Mesenchymal stem cell (in vitro differentiated cells and primary cell): ENCODE data around the gene TST.

Experiments
- DNase-seq: peaks from one replicate; pipeline ENCODE4 v3.0.0-alpha.2; 2013
- H2AFZ ChIP-seq: one replicate; pipeline ENCODE4 v1.6.1; 2013; ENCODE audit warnings: low read depth, mild to moderate bottlenecking, control low read depth, inconsistent platforms, low read length, moderate library complexity
- H2AK5ac ChIP-seq: 2 replicates; pipeline ENCODE4 v1.6.1; 2013; ENCODE audit warnings: low read length, moderate library complexity, mild to moderate bottlenecking, inconsistent platforms; ENCODE audit not compliant: severe bottlenecking
- H2BK120ac ChIP-seq: one replicate; pipeline ENCODE4 v1.6.1; 2013; ENCODE audit warnings: low read depth, mild to moderate bottlenecking, inconsistent platforms, low read length, moderate library complexity
- H2BK12ac ChIP-seq, 2 experiments: one replicate each; pipeline ENCODE4 v1.6.1; 2013; ENCODE audit warnings: inconsistent platforms in 2 of 2, low read length in 2 of 2, mild to moderate bottlenecking in 2 of 2, moderate library complexity in 2 of 2, control low read depth in 1 of 2
- H2BK15ac ChIP-seq: one replicate; pipeline ENCODE4 v1.6.1; 2013; ENCODE audit warnings: mild to moderate bottlenecking, low read depth, inconsistent platforms; ENCODE audit not compliant: poor library complexity, severe bottlenecking
- H2BK5ac ChIP-seq: 2 replicates; pipeline ENCODE4 v1.6.1; 2013; ENCODE audit warnings: low read depth, mild to moderate bottlenecking, low read length, control low read depth, inconsistent platforms; ENCODE audit not compliant: poor library complexity, severe bottlenecking
- H3K14ac ChIP-seq, 2 experiments: one replicate each; pipeline ENCODE4 v1.6.1; 2013; ENCODE audit warnings: inconsistent platforms in 2 of 2, low read length in 2 of 2, control low read depth in 1 of 2, mild to moderate bottlenecking in 1 of 2, moderate library complexity in 1 of 2
- H3K18ac ChIP-seq, 2 experiments: one replicate each; pipeline ENCODE4 v1.6.1; 2013; ENCODE audit warnings: inconsistent platforms in 2 of 2, low read length in 2 of 2, control low read depth in 1 of 2, low read depth in 1 of 2, mild to moderate bottlenecking in 1 of 2
- H3K23ac ChIP-seq, 2 experiments: one replicate each; pipeline ENCODE4 v1.6.1; 2013; ENCODE audit warnings: inconsistent platforms in 2 of 2, low read length in 2 of 2, mild to moderate bottlenecking in 2 of 2, moderate library complexity in 2 of 2, control low read depth in 1 of 2
- H3K27ac ChIP-seq: 2 replicates; pipeline ENCODE4 v1.5.1; 2013; ENCODE audit warnings: mild to moderate bottlenecking, moderate library complexity, low read length, control low read depth, inconsistent platforms; ENCODE audit not compliant: poor library complexity, severe bottlenecking
- H3K27me3 ChIP-seq, 2 experiments: 2 replicates each; pipeline versions ENCODE4 v1.6.1 to v1.7.0; 2013; ENCODE audit warnings: low read length in 2 of 2, mild to moderate bottlenecking in 2 of 2, moderate library complexity in 2 of 2, control low read depth in 1 of 2, inconsistent platforms in 1 of 2; ENCODE audit not compliant: control insufficient read depth in 1 of 2, insufficient read depth in 1 of 2
- H3K36me3 ChIP-seq, 2 experiments: 2 replicates each; pipeline versions ENCODE4 v1.6.1 to v1.7.0; 2013; ENCODE audit warnings: low read length in 2 of 2, control low read depth in 1 of 2, inconsistent platforms in 1 of 2, low read depth in 1 of 2, mild to moderate bottlenecking in 1 of 2; ENCODE audit not compliant: insufficient read depth in 2 of 2, control insufficient read depth in 1 of 2
- H3K4ac ChIP-seq, 2 experiments: one replicate each; pipeline ENCODE4 v1.6.1; 2013; ENCODE audit warnings: inconsistent platforms in 2 of 2, low read length in 2 of 2, mild to moderate bottlenecking in 2 of 2, moderate library complexity in 2 of 2, control low read depth in 1 of 2, low read depth in 1 of 2
- H3K4me1 ChIP-seq: 2 replicates; pipeline ENCODE4 v1.6.1; 2013; ENCODE audit warnings: low read depth, low read length, control low read depth; ENCODE audit not compliant: control insufficient read depth, insufficient read depth
- H3K4me2 ChIP-seq: 2 replicates; pipeline ENCODE4 v1.6.1; 2013; ENCODE audit warnings: low read length, mild to moderate bottlenecking, inconsistent platforms; ENCODE audit not compliant: poor library complexity, severe bottlenecking
- H3K4me3 ChIP-seq, 2 experiments: 2 replicates each; pipeline versions ENCODE4 v1.5.1 to v1.7.0; 2013; ENCODE audit warnings: low read length in 2 of 2, mild to moderate bottlenecking in 2 of 2, control low read depth in 1 of 2, low read depth in 1 of 2; ENCODE audit not compliant: insufficient read depth in 1 of 2
- H3K79me1 ChIP-seq: replicated peaks from 2 replicates; pipeline ENCODE4 v1.6.1; 2013; ENCODE audit warnings: mild to moderate bottlenecking, control low read depth, low read length, inconsistent platforms; ENCODE audit not compliant: poor library complexity, severe bottlenecking
- H3K9ac ChIP-seq: 2 replicates; pipeline ENCODE4 v1.7.0; 2013; ENCODE audit warnings: mild to moderate bottlenecking, low read length, moderate library complexity
- H3K9me3 ChIP-seq: 2 replicates; pipeline ENCODE4 v1.7.0; 2013; ENCODE audit warnings: mild to moderate bottlenecking, low read length; ENCODE audit not compliant: control insufficient read depth
- H4K8ac ChIP-seq: one replicate; pipeline ENCODE4 v1.6.1; 2013; ENCODE audit warnings: inconsistent platforms, mild to moderate bottlenecking, low read length, moderate library complexity
- H4K91ac ChIP-seq: one replicate; pipeline ENCODE4 v1.6.1; 2013; ENCODE audit warnings: mild to moderate bottlenecking, low read length, inconsistent platforms
- WGBS: methylation state at CpG from one replicate; pipeline ENCODE4 v1.1.7; 2013; ENCODE audit warnings: mixed read lengths; 5-methylcytosine and 5-hydroxymethylcytosine counted together

The TST gene

DNA sequence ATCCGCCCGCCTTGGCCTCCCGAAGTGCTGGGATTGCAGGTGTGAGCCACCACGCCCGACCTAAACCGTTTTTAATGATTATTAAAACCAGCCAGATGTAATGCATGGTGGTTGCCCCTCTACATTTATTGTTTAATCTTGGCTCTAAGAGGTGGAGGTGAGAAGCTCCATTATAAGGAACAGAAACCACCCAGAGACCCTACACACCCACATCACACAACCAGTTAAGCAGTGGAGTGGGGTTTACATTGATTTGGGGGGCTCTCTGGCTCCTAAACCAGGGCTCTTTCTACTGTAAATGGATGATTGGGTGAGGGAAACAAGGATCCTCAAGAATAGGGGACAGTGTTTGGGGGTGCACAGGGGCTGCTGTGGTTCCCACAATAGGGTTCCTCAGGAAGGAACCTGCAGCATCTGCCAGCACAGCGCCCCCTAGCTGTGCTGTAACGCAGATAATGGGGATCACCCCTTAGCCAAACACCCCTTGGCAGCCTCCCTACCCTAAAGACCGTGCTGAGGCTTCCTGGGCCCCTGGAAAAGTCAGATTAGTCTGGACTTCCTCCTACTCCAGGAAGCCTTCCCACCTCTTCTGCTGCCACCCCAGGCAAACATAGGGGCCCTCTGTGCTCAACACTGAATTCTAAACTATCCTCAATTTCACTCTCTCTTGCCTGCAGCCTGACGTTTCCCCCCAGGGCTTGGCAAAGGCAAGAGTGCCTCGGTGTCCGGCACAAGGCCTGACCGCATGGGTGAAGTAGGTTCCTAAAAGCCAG is 2.6 kb upstream of the TST start:
- Histone ChIP-seq H3K4ac (no peak overlapping the region), H2AK5ac (peak overlapping the region; percentile 19), H3K23ac (no peak overlapping the region), H3K4me2 (no peak overlapping the region), H3K4me3 (peak overlapping the region in 1 of 2 experiments; percentile 3), H4K8ac (peak overlapping the region; percentile 81), H2BK15ac (no peak overlapping the region), H2AFZ (no peak overlapping the region), H3K14ac (no peak overlapping the region), H3K27ac (no peak overlapping the region), H3K18ac (no peak overlapping the region), H3K9me3 (no peaks in the 10 kb centered on the region), H2BK120ac (no peak overlapping the region), H3K79me1 (peaks cover 64% of the 10 kb centered on the region), H3K36me3 (peaks cover 27 to 57% of the 10 kb centered on the region in 2 experiments), H3K4me1 (peaks cover 37% of the 10 kb centered on the region), H2BK12ac (no peak overlapping the region), H3K9ac (no peak overlapping the region), H2BK5ac (no peak overlapping the region), H4K91ac (no peak overlapping the region), H3K27me3 (no peaks in the 10 kb centered on the region)
- DNase-seq: peak; percentile 50
- 80% methylated on average over 13 of the region's 13 CpGs for WGBS

DNA sequence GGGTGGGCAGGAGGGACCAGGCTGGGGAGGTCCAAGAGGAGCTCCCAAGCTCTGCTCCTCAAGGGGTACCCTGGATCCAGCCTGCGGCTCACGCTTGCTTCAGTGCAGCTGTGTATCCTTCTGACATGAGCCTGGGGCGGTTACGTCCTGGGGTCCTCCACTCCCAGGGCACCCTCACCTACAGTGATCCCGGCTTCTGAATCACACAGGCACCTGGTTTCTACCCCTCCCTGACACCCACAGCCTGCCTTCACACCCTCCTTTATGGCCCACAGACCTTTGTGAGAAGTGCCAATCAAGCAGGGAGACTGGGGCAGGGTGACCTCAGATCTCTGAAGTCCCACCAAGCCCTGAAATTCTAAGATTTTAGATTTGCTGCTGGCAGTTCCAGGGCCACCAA is 1.8 kb upstream of the TST start:
- no peak overlapping the region for H3K18ac ChIP-seq
- no peaks in the 10 kb centered on the region for H3K9me3 ChIP-seq
- no peak overlapping the region for H4K91ac ChIP-seq
- WGBS: 94% methylated on average over 5 of the region's 5 CpGs
- no peak overlapping the region for H4K8ac ChIP-seq
- H3K27ac ChIP-seq: no peak overlapping the region
- no peak overlapping the region for H3K4ac ChIP-seq
- no peak overlapping the region for H2BK5ac ChIP-seq
- no peak overlapping the region for H3K14ac ChIP-seq
- H2AFZ ChIP-seq: no peak overlapping the region
- H2BK15ac ChIP-seq: no peak overlapping the region
- H3K36me3 ChIP-seq: peaks cover 27 to 57% of the 10 kb centered on the region in 2 experiments
- peaks cover 40% of the 10 kb centered on the region for H3K4me1 ChIP-seq
- no peak overlapping the region for H2BK12ac ChIP-seq
- H2BK120ac ChIP-seq: no peak overlapping the region
- no peak overlapping the region for H3K4me3 ChIP-seq
- H3K27me3 ChIP-seq: no peaks in the 10 kb centered on the region
- H2AK5ac ChIP-seq: peak overlapping the region; percentile 5
- no peak overlapping the region for H3K9ac ChIP-seq
- no peak overlapping the region for H3K4me2 ChIP-seq
- DNase-seq: no peak
- H3K23ac ChIP-seq: no peak overlapping the region
- H3K79me1 ChIP-seq: peaks cover 62% of the 10 kb centered on the region

DNA sequence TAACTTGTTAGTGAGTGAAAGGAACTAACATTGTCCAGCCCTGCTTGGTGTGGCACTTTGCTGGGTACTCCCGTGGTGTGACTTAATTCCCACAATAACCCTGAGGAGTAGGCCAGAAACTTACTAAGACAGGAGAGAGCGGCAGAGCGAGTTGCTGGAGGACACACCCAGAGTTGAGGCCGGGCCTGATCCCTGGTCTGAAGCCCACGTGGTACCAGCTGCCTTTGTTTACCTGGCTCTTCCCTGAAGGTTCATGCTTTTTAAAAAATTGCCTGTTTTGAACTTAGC is 889 bp upstream of the TST start:
- no peak overlapping the region for H2AK5ac ChIP-seq
- H2AFZ ChIP-seq: peak overlapping the region; percentile 66
- DNase-seq: peak; percentile 63
- H3K27ac ChIP-seq: peak overlapping the region; percentile 31
- no peak overlapping the region for H2BK5ac ChIP-seq
- H3K4me2 ChIP-seq: peak overlapping the region; percentile 75
- peak overlapping the region in 1 of 2 experiments; percentile 84 for H3K4ac ChIP-seq
- no peaks in the 10 kb centered on the region for H3K27me3 ChIP-seq
- WGBS: 3% methylated on average over 4 of the region's 5 CpGs
- H3K14ac ChIP-seq: peak overlapping the region in 1 of 2 experiments; percentile 23
- H3K9ac ChIP-seq: peak overlapping the region; percentile 77
- no peak overlapping the region for H4K91ac ChIP-seq
- peak overlapping the region; percentile 62 to 93 for H3K18ac ChIP-seq
- peak overlapping the region; percentile 100 for H2BK120ac ChIP-seq
- H4K8ac ChIP-seq: peak overlapping the region; percentile 59
- H3K4me3 ChIP-seq: peak overlapping the region; percentile 85 to 87
- peaks cover 18 to 52% of the 10 kb centered on the region in 2 experiments for H3K36me3 ChIP-seq
- no peak overlapping the region for H3K23ac ChIP-seq
- no peaks in the 10 kb centered on the region for H3K9me3 ChIP-seq
- peaks cover 40% of the 10 kb centered on the region for H3K4me1 ChIP-seq
- no peak overlapping the region for H2BK12ac ChIP-seq
- H2BK15ac ChIP-seq: no peak overlapping the region
- peaks cover 56% of the 10 kb centered on the region for H3K79me1 ChIP-seq

DNA sequence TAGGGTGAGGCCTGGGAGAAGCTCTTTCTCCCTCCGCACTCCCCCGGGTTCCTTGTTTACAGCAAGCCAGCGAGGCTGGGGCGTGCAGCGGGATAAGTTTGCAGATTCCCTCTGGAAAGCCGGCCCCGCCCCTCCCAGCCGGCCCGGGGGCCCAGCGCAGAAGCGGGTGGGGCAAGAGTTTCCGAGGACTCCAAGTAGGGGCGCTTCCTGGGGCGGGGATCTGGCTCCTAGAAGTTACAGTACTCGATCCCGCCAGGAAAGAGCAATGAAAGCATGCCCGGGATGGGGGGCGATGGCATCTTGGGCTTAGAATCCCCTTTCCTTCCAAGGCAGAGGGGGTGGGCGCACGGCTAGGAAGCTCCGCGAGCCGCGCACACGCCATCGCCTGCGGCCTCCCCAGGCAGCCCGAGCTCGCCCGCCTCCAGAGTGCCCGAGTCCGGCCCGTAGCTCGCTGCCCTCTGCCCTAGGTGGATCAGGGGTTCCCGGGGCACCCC is 385 bp downstream of the TST start:
- Histone ChIP-seq H2BK15ac (peak overlapping the region; percentile 60), H3K4me1 (peaks cover 39% of the 10 kb centered on the region), H3K23ac (peak overlapping the region in 1 of 2 experiments; percentile 49), H2AFZ (no peak overlapping the region), H4K8ac (no peak overlapping the region), H3K4ac (peak overlapping the region in 1 of 2 experiments; percentile 54), H2BK5ac (no peak overlapping the region), H2AK5ac (no peak overlapping the region), H3K4me2 (peak overlapping the region; percentile 94), H3K9ac (peak overlapping the region; percentile 77), H2BK120ac (peak overlapping the region; percentile 100), H3K27me3 (no peaks in the 10 kb centered on the region), H3K4me3 (peak overlapping the region; percentile 84 to 87), H2BK12ac (no peak overlapping the region), H3K36me3 (peaks cover 18 to 40% of the 10 kb centered on the region in 2 experiments), H3K9me3 (no peaks in the 10 kb centered on the region), H3K27ac (peak overlapping the region; percentile 54), H3K79me1 (peaks cover 45% of the 10 kb centered on the region), H3K14ac (peak overlapping the region in 1 of 2 experiments; percentile 63), H4K91ac (no peak overlapping the region), H3K18ac (peak overlapping the region; percentile 80 to 85)
- peak; percentile 82 for DNase-seq
- WGBS: under 1% methylated on average over 27 of the region's 35 CpGs
